MCF 10A (cell line): ENCODE measurements around the gene ACVR2B. TPM values are rescaled to one million over a fixed set of nuclear protein-coding genes. Genes with fewer than 3 reads are reported as not detected.

Experiments used
- BruUV-seq: library from RNA; stranded (reverse); fragments of 400-500 nt; replicated peaks from 2 replicates; lab custom pipeline; 2021; lab: Mats Ljungman, UMichigan
- CTCF ChIA-PET: fragments of 300-600 bp; sonication (Branson Sonifier 250); formaldehyde crosslinking; extraction: SDS; loops from one replicate; lab custom pipeline; 2021; ENCODE audit warnings: antibody characterized with exemption, inconsistent platforms; lab: Yijun Ruan, JAX
- POLR2A ChIA-PET: fragments of 300-600, 350-650 bp; sonication (Branson Sonifier 250); formaldehyde crosslinking; extraction: SDS; loops from one replicate; lab custom pipeline; 2020; ENCODE audit warnings: antibody characterized with exemption, inconsistent platforms; lab: Yijun Ruan, JAX
- DNase-seq: peaks from one replicate; pipeline ENCODE4 v3.0.0-alpha.2; 2018; ENCODE audit not compliant: unreplicated experiment
- H3K27ac Mint-ChIP-seq: one replicate; pipeline ENCODE4 v1.8.0; 2022; ENCODE audit warnings: mild to moderate bottlenecking, low read depth, mixed read lengths; ENCODE audit not compliant: unreplicated experiment
- H3K27me3 Mint-ChIP-seq: one replicate; pipeline ENCODE4 v1.8.0; 2022; ENCODE audit warnings: mixed read lengths; ENCODE audit not compliant: insufficient read depth, unreplicated experiment
- H3K36me3 Mint-ChIP-seq: one replicate; pipeline ENCODE4 v1.8.0; 2022; ENCODE audit warnings: mild to moderate bottlenecking, moderate library complexity, mixed read lengths; ENCODE audit not compliant: insufficient read depth, unreplicated experiment
- H3K4me1 Mint-ChIP-seq: one replicate; pipeline ENCODE4 v1.8.0; 2022; ENCODE audit warnings: mixed read lengths; ENCODE audit not compliant: insufficient read depth, unreplicated experiment
- H3K4me3 Mint-ChIP-seq: one replicate; pipeline ENCODE4 v1.8.0; 2022; ENCODE audit warnings: mild to moderate bottlenecking, moderate library complexity, mixed read lengths; ENCODE audit not compliant: unreplicated experiment
- H3K9me3 Mint-ChIP-seq: one replicate; pipeline ENCODE4 v1.8.0; 2022; ENCODE audit warnings: mixed read lengths; ENCODE audit not compliant: unreplicated experiment
- CTCF ChIP-seq: fragments of 200-600 bp; IDR thresholded peaks from one replicate; pipeline ENCODE4 v1.8.0; 2022; ENCODE audit warnings: antibody characterized with exemption, mild to moderate bottlenecking; ENCODE audit not compliant: unreplicated experiment
- intact Hi-C: fragments of 100-400 bp; cut with micrococcal nuclease; formaldehyde crosslinking; loops from 2 replicates; pipeline ENCODE4 v1.14.1; 2022
- total RNA-seq: library from RNA; stranded (reverse); gene quantifications from 2 replicates; pipeline ENCODE4 v1.2.3, GENCODE V29; 2022

ACVR2B gene
- total RNA-seq, 1 experiment from 2014 or later: 3.6 TPM

- ChIA-PET CTCF (interaction anchor here (0.6 kb wide), 2 partner anchors 200 to 211 kb away, joined by 3 read pairs; no protein-coding TSS in a partner anchor), POLR2A (interaction anchor here (1.2 kb wide), 1 partner anchor 56 kb away, joined by 3 read pairs; no protein-coding TSS in a partner anchor)
- H3K27ac Mint-ChIP-seq: no peak overlapping the region
- H3K4me3 Mint-ChIP-seq: no peak overlapping the region
- no peak for TF ChIP-seq CTCF
- H3K27me3 Mint-ChIP-seq: no peaks in the 10 kb centered on the region
- peaks cover 14% of the 10 kb centered on the region for H3K4me1 Mint-ChIP-seq
- BruUV-seq: no TSS peak
- peaks cover 5% of the 10 kb centered on the region for H3K9me3 Mint-ChIP-seq
- no peaks in the 10 kb centered on the region for H3K36me3 Mint-ChIP-seq
- DNase-seq: no peak
- intact Hi-C loops: no loop called here
Measured at GRCh38 chr3:38460377-38461270, 6.9 kb downstream of the ACVR2B start.

GRCh38 chr3:38465588-38466154 lies 12.0 kb downstream of the ACVR2B start:
- no peak for DNase-seq
- no peak overlapping the region for H3K27ac Mint-ChIP-seq
- no peaks in the 10 kb centered on the region for H3K27me3 Mint-ChIP-seq
- intact Hi-C loops: no loop called here
- BruUV-seq: no TSS peak
- CTCF ChIA-PET: interaction anchor here (0.6 to 1.7 kb wide), 6 partner anchors 15 to 190 kb away, joined by 3 to 12 read pairs (median 4); partner anchors contain the start of gene XYLB
- H3K4me3 Mint-ChIP-seq: no peak overlapping the region
- TF ChIP-seq CTCF: no peak
- H3K9me3 Mint-ChIP-seq: peaks cover 32% of the 10 kb centered on the region
- H3K4me1 Mint-ChIP-seq: no peaks in the 10 kb centered on the region
- H3K36me3 Mint-ChIP-seq: no peaks in the 10 kb centered on the region
- POLR2A ChIA-PET: interaction anchor here (1.3 kb wide), 1 partner anchor 10 kb away, joined by 6 read pairs; no protein-coding TSS in a partner anchor

GRCh38 chr3:38468765-38469164 lies 15.1 kb downstream of the ACVR2B start:
- CTCF ChIA-PET: interaction anchor here (0.6 to 6.3 kb wide), 4 partner anchors 12 to 170 kb away, joined by 5 to 45 read pairs (median 18); partner anchors contain the start of genes EXOG and XYLB
- H3K36me3 Mint-ChIP-seq: no peaks in the 10 kb centered on the region
- H3K4me1 Mint-ChIP-seq: no peaks in the 10 kb centered on the region
- no peaks in the 10 kb centered on the region for H3K27me3 Mint-ChIP-seq
- peaks cover 33% of the 10 kb centered on the region for H3K9me3 Mint-ChIP-seq
- H3K27ac Mint-ChIP-seq: no peak overlapping the region
- POLR2A ChIA-PET: no interaction called here
- no peak overlapping the region for H3K4me3 Mint-ChIP-seq
- intact Hi-C loops: no loop called here
- TF ChIP-seq CTCF: no peak
- no TSS peak for BruUV-seq
- DNase-seq: no peak

GRCh38 chr3:38469852-38470251 lies 16.2 kb downstream of the ACVR2B start:
- no peak overlapping the region for H3K27ac Mint-ChIP-seq
- no TSS peak for BruUV-seq
- no peak overlapping the region for H3K4me3 Mint-ChIP-seq
- no peaks in the 10 kb centered on the region for H3K27me3 Mint-ChIP-seq
- peaks cover 33% of the 10 kb centered on the region for H3K9me3 Mint-ChIP-seq
- no peak for DNase-seq
- intact Hi-C loops: no loop called here
- ChIA-PET CTCF (interaction anchor here (0.8 to 6.3 kb wide), 5 partner anchors 11 to 343 kb away, joined by 3 to 45 read pairs (median 6); partner anchors contain the start of genes EXOG and XYLB), POLR2A (interaction anchor here (0.7 kb wide), 1 partner anchor 10 kb away, joined by 5 read pairs; no protein-coding TSS in a partner anchor)
- no peaks in the 10 kb centered on the region for H3K36me3 Mint-ChIP-seq
- TF ChIP-seq CTCF: no peak
- no peaks in the 10 kb centered on the region for H3K4me1 Mint-ChIP-seq
